ENCODE results near the gene IMMP2L. TPM values are rescaled to one million over a fixed set of nuclear protein-coding genes. Genes with fewer than 3 reads are reported as not detected.

Gene IMMP2L
- total and polyA plus RNA-seq, 7 donors, result 9.3 to 43.0 (median 19.2) TPM

DNA sequence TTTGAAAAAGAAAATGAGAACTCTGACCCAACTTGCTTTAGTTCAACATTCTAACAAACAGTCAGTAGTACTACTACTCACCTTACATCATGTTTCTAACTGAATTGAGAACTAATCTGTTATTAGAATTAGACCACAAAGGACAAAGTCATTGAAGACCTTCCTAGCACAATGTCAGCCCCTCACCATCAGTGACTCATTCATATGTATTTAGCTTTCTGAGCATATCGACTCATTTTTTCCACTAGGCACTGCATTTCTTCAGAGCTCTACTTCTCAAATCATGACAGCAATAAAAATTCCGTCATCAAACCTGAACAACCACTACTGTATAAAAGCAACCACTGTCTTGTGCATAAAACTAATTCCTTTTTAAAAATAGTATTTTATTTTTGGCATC lies 475.8 kb downstream of the IMMP2L start:
- no peak overlapping the region for H3K27ac ChIP-seq
- no peaks in the 10 kb centered on the region for H3K9me3 ChIP-seq
- DNase-seq, result no peak
- TF ChIP-seq, protein P1, sequence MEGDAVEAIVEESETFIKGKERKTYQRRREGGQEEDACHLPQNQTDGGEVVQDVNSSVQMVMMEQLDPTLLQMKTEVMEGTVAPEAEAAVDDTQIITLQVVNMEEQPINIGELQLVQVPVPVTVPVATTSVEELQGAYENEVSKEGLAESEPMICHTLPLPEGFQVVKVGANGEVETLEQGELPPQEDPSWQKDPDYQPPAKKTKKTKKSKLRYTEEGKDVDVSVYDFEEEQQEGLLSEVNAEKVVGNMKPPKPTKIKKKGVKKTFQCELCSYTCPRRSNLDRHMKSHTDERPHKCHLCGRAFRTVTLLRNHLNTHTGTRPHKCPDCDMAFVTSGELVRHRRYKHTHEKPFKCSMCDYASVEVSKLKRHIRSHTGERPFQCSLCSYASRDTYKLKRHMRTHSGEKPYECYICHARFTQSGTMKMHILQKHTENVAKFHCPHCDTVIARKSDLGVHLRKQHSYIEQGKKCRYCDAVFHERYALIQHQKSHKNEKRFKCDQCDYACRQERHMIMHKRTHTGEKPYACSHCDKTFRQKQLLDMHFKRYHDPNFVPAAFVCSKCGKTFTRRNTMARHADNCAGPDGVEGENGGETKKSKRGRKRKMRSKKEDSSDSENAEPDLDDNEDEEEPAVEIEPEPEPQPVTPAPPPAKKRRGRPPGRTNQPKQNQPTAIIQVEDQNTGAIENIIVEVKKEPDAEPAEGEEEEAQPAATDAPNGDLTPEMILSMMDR (IDR thresholded peaks at IDR 0.05), result no peak
- peaks cover 11% of the 10 kb centered on the region for H3K4me1 ChIP-seq
- no peaks in the 10 kb centered on the region for H3K27me3 ChIP-seq (ENCODE audit: insufficient read depth in 3 of 3, low read length in 2 of 3)
- no peaks in the 10 kb centered on the region for H3K36me3 ChIP-seq (ENCODE audit: insufficient read depth in 1 of 2, low read depth in 1 of 2)
- WGBS, 3 donors, result 96 to 97% (median 96%) methylated on average over 2 of the region's 2 CpGs
- no peak for ATAC-seq
- intact Hi-C loops (cut with DNase I), result loop anchor here in 1 of 2 donors (5.0 kb wide), 1 partner anchor 646 kb away; no protein-coding TSS in a partner anchor
- H3K4me3 ChIP-seq, result no peak overlapping the region

DNA sequence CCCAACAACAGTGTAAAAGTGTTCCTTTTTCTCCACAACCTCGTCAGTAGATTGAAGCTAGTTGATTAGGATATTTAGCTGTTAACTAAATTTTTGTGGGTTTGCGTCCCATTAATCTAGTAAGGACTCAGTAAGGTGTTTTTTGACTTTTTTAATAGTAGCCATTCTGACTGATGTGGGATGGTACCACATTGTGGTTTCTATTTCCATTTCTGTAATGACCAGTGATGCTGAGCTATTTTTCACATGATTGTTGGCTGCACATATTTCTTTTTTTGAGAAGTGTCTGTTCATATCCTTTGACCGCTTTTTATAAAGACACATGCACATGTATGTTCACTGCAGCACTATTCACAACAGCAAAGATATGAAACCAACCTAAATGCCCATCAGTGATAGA lies 476.9 kb downstream of the IMMP2L start:
- Histone ChIP-seq H3K36me3 (ENCODE audit: insufficient read depth in 1 of 2, low read depth in 1 of 2) (no peaks in the 10 kb centered on the region), H3K4me1 (peaks cover 7% of the 10 kb centered on the region), H3K9me3 (no peaks in the 10 kb centered on the region), H3K4me3 (no peak overlapping the region), H3K27ac (no peak overlapping the region), H3K27me3 (ENCODE audit: insufficient read depth in 3 of 3, low read length in 2 of 3) (no peaks in the 10 kb centered on the region)
- intact Hi-C loops (cut with DNase I), result loop anchor here in 1 of 2 donors (5.0 kb wide), 1 partner anchor 647 kb away; no protein-coding TSS in a partner anchor
- TF ChIP-seq, protein P1 (IDR thresholded peaks at IDR 0.05), result no peak
- DNase-seq (no peak), ATAC-seq (no peak)
- WGBS, 3 donors, result 96 to 99% (median 97%) methylated on average over 3 of the region's 3 CpGs

DNA sequence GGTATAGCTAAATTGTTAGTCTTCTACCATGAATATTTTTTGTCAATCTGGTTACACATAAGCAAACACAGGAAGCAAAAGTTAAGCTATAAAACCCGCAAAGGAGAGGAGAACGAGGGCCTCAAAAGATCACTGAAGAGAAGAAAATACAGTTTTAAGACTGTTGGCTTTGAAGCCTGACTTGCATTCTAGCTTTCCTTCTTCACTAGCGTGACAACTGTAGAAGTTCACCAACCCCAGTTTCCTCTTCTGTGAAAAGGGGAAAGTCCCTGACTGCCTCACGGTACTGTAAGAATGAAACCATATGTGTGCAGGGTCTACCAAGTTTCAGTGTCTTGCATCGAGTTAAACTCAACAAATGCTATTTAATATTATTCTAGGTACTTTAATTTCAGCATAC lies 478.9 kb downstream of the IMMP2L start:
- Histone ChIP-seq H3K4me3 (no peak overlapping the region), H3K27ac (no peak overlapping the region), H3K4me1 (no peaks in the 10 kb centered on the region), H3K27me3 (ENCODE audit: insufficient read depth in 3 of 3, low read length in 2 of 3) (no peaks in the 10 kb centered on the region), H3K9me3 (no peaks in the 10 kb centered on the region), H3K36me3 (ENCODE audit: insufficient read depth in 1 of 2, low read depth in 1 of 2) (no peaks in the 10 kb centered on the region)
- DNase-seq (no peak), ATAC-seq (no peak)
- WGBS, 3 donors, result 60 to 68% (median 61%) methylated on average over 5 of the region's 5 CpGs
- TF ChIP-seq, protein P1 (IDR thresholded peaks at IDR 0.05), result no peak
- intact Hi-C loops (cut with DNase I), result no loop called here

DNA sequence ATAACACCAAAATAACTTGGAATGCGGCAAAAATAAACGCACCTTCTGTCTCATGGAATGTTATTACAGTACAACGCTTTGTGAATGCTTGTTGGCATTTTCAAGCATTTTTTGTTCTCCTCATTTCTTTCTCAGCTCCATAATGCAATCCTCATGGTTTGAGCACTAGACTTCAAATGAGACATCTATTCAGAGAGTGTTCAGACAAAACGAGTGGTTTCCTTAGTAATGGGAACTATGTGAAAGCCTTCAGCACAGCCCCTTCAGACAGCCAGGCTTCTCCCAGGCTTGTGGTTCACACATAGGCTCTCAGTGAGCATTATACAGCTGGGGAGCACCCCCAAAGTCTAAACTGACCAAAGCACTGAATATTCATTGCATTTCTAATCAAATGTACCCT lies 479.9 kb downstream of the IMMP2L start:
- Histone ChIP-seq H3K4me1 (no peaks in the 10 kb centered on the region), H3K27me3 (ENCODE audit: insufficient read depth in 3 of 3, low read length in 2 of 3) (no peaks in the 10 kb centered on the region), H3K36me3 (ENCODE audit: insufficient read depth in 1 of 2, low read depth in 1 of 2) (no peaks in the 10 kb centered on the region), H3K27ac (no peak overlapping the region), H3K9me3 (no peaks in the 10 kb centered on the region), H3K4me3 (no peak overlapping the region)
- 29 to 49% (median 32%) methylated on average over 4 of the region's 4 CpGs for WGBS, 3 donors
- no peak for DNase-seq
- no peak for ATAC-seq
- TF ChIP-seq, protein P1 (IDR thresholded peaks at IDR 0.05), result no peak
- intact Hi-C loops (cut with DNase I), result no loop called here

DNA sequence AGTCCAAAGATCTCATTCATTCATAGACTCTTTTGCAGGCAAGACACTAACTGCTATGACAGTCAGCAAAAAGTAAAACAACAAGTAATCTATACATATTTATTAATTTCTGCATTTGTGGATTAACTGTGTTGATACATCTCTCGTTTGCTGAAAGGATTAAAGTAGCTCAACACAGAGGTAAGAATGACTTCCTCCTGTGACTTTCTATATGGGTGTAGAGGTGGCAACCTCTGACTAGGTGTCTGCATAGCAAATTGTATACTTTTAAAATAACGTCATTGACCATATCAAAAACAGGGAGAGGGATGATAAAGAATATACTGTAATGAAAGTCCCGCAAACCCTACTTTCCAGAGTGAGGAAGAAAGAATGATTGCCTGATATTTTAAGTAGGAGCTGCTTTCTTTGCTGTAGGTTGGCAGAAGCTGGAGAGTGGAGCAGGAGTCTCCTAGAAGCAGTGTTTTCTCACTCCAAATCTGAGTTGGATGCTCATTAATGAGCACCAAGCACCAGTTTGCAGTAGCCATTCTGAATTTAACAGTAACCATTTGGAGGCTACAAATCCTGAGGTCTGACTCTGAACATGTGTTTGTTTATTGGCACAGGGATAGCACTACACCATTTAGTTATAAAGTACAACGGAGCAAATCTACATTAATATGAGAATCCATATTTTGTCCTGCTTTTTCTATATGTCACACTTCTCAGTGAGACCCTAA lies 480.6 kb downstream of the IMMP2L start:
- Histone ChIP-seq H3K9me3 (no peaks in the 10 kb centered on the region), H3K4me3 (no peak overlapping the region), H3K36me3 (ENCODE audit: insufficient read depth in 1 of 2, low read depth in 1 of 2) (no peaks in the 10 kb centered on the region), H3K27me3 (ENCODE audit: insufficient read depth in 3 of 3, low read length in 2 of 3) (no peaks in the 10 kb centered on the region), H3K4me1 (no peaks in the 10 kb centered on the region), H3K27ac (no peak overlapping the region)
- DNase-seq (no peak), ATAC-seq (no peak)
- TF ChIP-seq, protein P1 (IDR thresholded peaks at IDR 0.05), result no peak
- intact Hi-C loops (cut with DNase I), result no loop called here
- WGBS, 3 donors, result 83 to 88% (median 85%) methylated on average over 4 of the region's 4 CpGs

All from psoas muscle (tissue), 8 donors.